Sigmoid colon (tissue), 7 donors: ENCODE data around the gene ATP9A. TPM values are rescaled to one million over a fixed set of nuclear protein-coding genes. Genes with fewer than 3 reads are reported as not detected.

Experiments
- DNase-seq: peaks from one replicate; pipeline ENCODE4 v3.0.0-alpha.2; 2019
- H3K27ac ChIP-seq, 4 donors: fragments of 200-600 bp; sonication (generic); one replicate each; pipeline ENCODE4 v1.5.1; 2016 to 2019; ENCODE audit warnings: mild to moderate bottlenecking in 1 of 4
- H3K27me3 ChIP-seq, 3 donors: fragments of 200-600 bp; sonication (generic); one replicate each; pipeline ENCODE4 v1.5.1; 2019; ENCODE audit warnings: mild to moderate bottlenecking in 1 of 3
- H3K36me3 ChIP-seq, 4 donors: fragments of 200-600 bp; sonication (generic); one replicate each; pipeline ENCODE4 v1.5.1; 2016 to 2019
- H3K4me1 ChIP-seq, 4 donors: fragments of 200-600 bp; sonication (generic); one replicate each; pipeline ENCODE4 v1.5.1; 2017 to 2019
- H3K4me3 ChIP-seq, 4 donors: fragments of 200-600 bp; sonication (generic); one replicate each; pipeline ENCODE4 v1.5.1; 2017 to 2019; ENCODE audit warnings: mild to moderate bottlenecking in 2 of 4, moderate library complexity in 1 of 4
- H3K9me3 ChIP-seq, 4 donors: fragments of 200-600 bp in 3 of 4; sonication (generic) in 3 of 4; one replicate each; pipeline versions ENCODE4 v1.5.1 to v1.6.1; 2013 to 2019
- CTCF ChIP-seq, 4 experiments: fragments of 450-650 bp in 3 of 4; fragments of 200-600 bp in 1 of 4; IDR thresholded peaks; one replicate each; pipeline ENCODE4 v1.5.1; 2016 to 2019; ENCODE audit warnings: antibody characterized with exemption in 4 of 4, mild to moderate bottlenecking in 3 of 4, moderate library complexity in 2 of 4
- EP300 ChIP-seq, 4 donors: sonication (generic); formaldehyde crosslinking; IDR thresholded peaks; one replicate each; pipeline ENCODE4 v1.6.1; 2017; ENCODE audit warnings: antibody characterized with exemption in 4 of 4
- POLR2A ChIP-seq, 2 donors: fragments of 450-650 bp; IDR thresholded peaks; one replicate each; pipeline ENCODE4 v1.6.1; 2016; ENCODE audit warnings: antibody characterized with exemption in 2 of 2, mild to moderate bottlenecking in 2 of 2, moderate library complexity in 2 of 2
- POLR2AphosphoS5 ChIP-seq, 4 donors: sonication (generic); formaldehyde crosslinking; IDR thresholded peaks; one replicate each; pipeline ENCODE4 v1.6.1; 2017; ENCODE audit warnings: antibody characterized with exemption in 4 of 4
- WGBS, 2 donors: extraction: QIAGEN DNeasy Blood & Tissue Kit; methylation state at CpG; one replicate each; pipeline ENCODE4 v1.1.7; 2013; 5-methylcytosine and 5-hydroxymethylcytosine counted together
- intact Hi-C: fragments of 100-400 bp; cut with DNase I; formaldehyde crosslinking; loops from one replicate; pipeline ENCODE4 v1.15.1; 2023
- polyA plus RNA-seq, 3 donors: library from polyadenylated mRNA; stranded (reverse); fragments of 200-250 nt; gene quantifications; one replicate each; pipeline ENCODE4 v1.2.3, GENCODE V29; 2013
- total RNA-seq, 4 donors: library from RNA; depleted of rRNA; stranded (reverse); fragments of >200 nt; gene quantifications; one replicate each; pipeline ENCODE4 v1.1.0, GENCODE V29; 2016
- donor health status: healthy with polysubstance abuse.
- donor health status: Bipolar disorder and iron deficiency.
- donor health status: healthy.

The ATP9A gene
- total and polyA plus RNA-seq, 7 donors: 4.2 to 34.8 (median 31.0) TPM

GRCh38 chr20:51703400-51704287 lies 64.5 kb downstream of the ATP9A start:
- H3K9me3 ChIP-seq: no peaks in the 10 kb centered on the region
- H3K27ac ChIP-seq: no peak overlapping the region
- intact Hi-C loops: loop anchor here (10.0 kb wide), 1 partner anchor 381 kb away; no protein-coding TSS in a partner anchor
- H3K36me3 ChIP-seq: no peaks in the 10 kb centered on the region
- H3K27me3 ChIP-seq: no peaks in the 10 kb centered on the region
- peaks cover 0 to 9% (median 0%) of the 10 kb centered on the region in 4 donors for H3K4me1 ChIP-seq
- WGBS, 2 donors: 36 to 59% methylated on average over 8 of the region's 8 CpGs
- DNase-seq: no peak
- no peak overlapping the region for H3K4me3 ChIP-seq
- no peak for TF ChIP-seq EP300 (IDR thresholded peaks at IDR 0.05)
- TF ChIP-seq CTCF (IDR thresholded peaks at IDR 0.05): no peak
- TF ChIP-seq POLR2AphosphoS5 (IDR thresholded peaks at IDR 0.05): no peak

GRCh38 chr20:51702556-51702955 lies 65.6 kb downstream of the ATP9A start:
- H3K4me3 ChIP-seq: no peak overlapping the region
- intact Hi-C loops: loop anchor here (10.0 kb wide), 1 partner anchor 382 kb away; no protein-coding TSS in a partner anchor
- no peaks in the 10 kb centered on the region for H3K27me3 ChIP-seq
- H3K27ac ChIP-seq: no peak overlapping the region
- TF ChIP-seq POLR2A (IDR thresholded peaks at IDR 0.05): no peak
- no peak for TF ChIP-seq CTCF (IDR thresholded peaks at IDR 0.05)
- no peak for TF ChIP-seq POLR2AphosphoS5 (IDR thresholded peaks at IDR 0.05)
- TF ChIP-seq EP300 (IDR thresholded peaks at IDR 0.05): no peak
- no peaks in the 10 kb centered on the region for H3K36me3 ChIP-seq
- DNase-seq: no peak
- WGBS, 2 donors: 32 to 48% methylated on average over 3 of the region's 3 CpGs
- H3K9me3 ChIP-seq: no peaks in the 10 kb centered on the region
- peaks cover 0 to 9% (median 0%) of the 10 kb centered on the region in 4 donors for H3K4me1 ChIP-seq

- Histone ChIP-seq H3K36me3 (no peaks in the 10 kb centered on the region), H3K4me1 (peaks cover 0 to 23% (median 10%) of the 10 kb centered on the region in 4 donors), H3K4me3 (no peak overlapping the region), H3K27ac (no peak overlapping the region), H3K9me3 (no peaks in the 10 kb centered on the region), H3K27me3 (no peaks in the 10 kb centered on the region)
- intact Hi-C loops: loop anchor here (10.0 kb wide), 1 partner anchor 384 kb away; no protein-coding TSS in a partner anchor
- no peak for TF ChIP-seq POLR2AphosphoS5 (IDR thresholded peaks at IDR 0.05)
- peak; percentile 21 to 80 (median 78) for TF ChIP-seq CTCF (IDR thresholded peaks at IDR 0.05)
- DNase-seq: no peak
- 32 to 58% methylated on average over 10 of the region's 10 CpGs for WGBS, 2 donors
These were observed 67.3 kb downstream of the ATP9A start for GRCh38 chr20:51700809-51701285.

- no peak overlapping the region for H3K27ac ChIP-seq
- no peak for DNase-seq
- peaks cover 0 to 12% (median 0%) of the 10 kb centered on the region in 4 donors for H3K36me3 ChIP-seq
- H3K27me3 ChIP-seq: no peaks in the 10 kb centered on the region
- H3K4me3 ChIP-seq: no peak overlapping the region
- intact Hi-C loops: no loop called here
- peaks cover 0 to 23% (median 10%) of the 10 kb centered on the region in 4 donors for H3K4me1 ChIP-seq
- 90 to 93% methylated on average over 9 of the region's 9 CpGs for WGBS, 2 donors
- H3K9me3 ChIP-seq: no peaks in the 10 kb centered on the region
- TF ChIP-seq EP300 (IDR thresholded peaks at IDR 0.05): no peak
- no peak for TF ChIP-seq POLR2A (IDR thresholded peaks at IDR 0.05)
- no peak for TF ChIP-seq CTCF (IDR thresholded peaks at IDR 0.05)
- TF ChIP-seq POLR2AphosphoS5 (IDR thresholded peaks at IDR 0.05): no peak
These were observed 69.9 kb downstream of the ATP9A start for GRCh38 chr20:51698252-51698651.
